HG02759 (cell line): ENCODE data around the gene U2SURP.
"Not testable (repeated sequence)": the region's sequence is repeated elsewhere in the genome, so short reads cannot be mapped to it uniquely, and the experiment has no call there.

Experiments used
- ATAC-seq: cut with Tn5 transposase; IDR thresholded peaks from one replicate; pipeline ENCODE4 v1.9.1; 2021; ENCODE audit warnings: mild to moderate bottlenecking, moderate library complexity; ENCODE audit not compliant: unreplicated experiment

U2SURP gene

DNA sequence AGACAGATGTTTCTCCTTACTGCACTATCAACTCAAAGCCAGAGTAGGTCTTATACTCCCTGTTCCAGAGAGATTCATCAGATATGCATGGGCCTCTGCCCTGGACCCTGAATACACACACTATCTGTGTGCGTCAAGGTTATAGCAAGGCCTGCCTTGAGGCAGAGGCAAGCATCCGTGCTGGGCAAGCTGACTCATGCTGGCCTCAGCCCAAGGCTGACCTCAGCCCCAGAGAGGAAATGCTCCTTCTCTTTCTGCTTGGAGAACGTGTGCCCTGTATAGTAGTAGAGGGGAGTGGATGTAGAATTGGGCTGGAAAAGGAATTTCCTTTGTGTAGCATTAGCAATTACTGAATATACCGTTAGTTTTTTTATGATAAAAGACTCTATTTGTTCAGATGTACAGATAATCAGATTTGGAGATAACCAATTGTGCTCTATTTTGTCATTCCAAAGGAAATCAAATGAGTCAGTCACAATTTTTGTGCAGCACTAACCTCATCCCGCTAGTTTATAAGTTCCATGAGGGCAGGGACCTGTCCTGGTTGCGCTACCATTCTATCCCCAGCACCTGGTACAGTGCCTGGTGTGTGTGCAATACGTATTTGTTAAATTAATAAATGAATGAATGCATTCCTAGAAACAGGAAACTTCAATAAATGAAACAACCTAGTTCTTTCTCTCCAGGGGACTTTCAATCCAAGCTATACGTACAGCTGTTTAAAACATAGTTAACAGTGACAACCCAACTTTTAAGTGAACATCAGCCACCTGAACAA, 24.6 kb upstream of the U2SURP start:
- no peak for ATAC-seq

DNA sequence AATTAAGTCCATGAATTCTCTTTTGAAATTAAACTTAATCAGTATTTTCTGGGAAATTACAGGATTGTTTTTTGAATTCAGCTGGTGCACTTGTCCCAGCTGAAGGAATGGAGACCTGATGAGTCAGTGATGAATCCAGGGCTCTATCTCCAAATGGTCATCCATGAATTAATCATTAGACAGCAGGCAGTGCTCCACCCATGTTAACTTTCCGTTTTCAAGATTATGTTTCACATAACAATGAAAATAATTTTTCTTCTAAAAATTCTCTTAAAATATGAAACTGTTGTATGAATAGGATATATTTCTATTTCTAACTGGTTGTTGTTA, 24.0 kb upstream of the U2SURP start:
- ATAC-seq: no peak

DNA sequence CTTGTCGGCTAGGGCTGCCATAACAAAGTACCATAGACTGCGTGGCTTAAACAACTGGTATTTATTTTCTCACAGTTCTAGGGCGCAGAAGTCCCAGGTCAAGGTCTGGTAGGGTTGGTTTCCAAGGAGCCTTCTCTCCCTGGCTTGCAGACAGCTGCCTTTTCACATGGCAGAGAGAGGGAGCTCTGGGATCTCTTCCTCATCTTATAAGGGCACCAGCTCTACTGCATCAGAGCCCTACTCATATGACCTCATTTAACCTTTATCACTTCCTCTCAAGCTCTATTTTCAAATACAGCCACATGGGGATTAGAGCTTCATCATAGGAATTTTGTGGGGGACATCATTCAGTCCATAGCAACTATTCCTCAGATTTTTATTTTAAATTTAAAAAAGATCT, 20.3 kb upstream of the U2SURP start:
- ATAC-seq: no peak

DNA sequence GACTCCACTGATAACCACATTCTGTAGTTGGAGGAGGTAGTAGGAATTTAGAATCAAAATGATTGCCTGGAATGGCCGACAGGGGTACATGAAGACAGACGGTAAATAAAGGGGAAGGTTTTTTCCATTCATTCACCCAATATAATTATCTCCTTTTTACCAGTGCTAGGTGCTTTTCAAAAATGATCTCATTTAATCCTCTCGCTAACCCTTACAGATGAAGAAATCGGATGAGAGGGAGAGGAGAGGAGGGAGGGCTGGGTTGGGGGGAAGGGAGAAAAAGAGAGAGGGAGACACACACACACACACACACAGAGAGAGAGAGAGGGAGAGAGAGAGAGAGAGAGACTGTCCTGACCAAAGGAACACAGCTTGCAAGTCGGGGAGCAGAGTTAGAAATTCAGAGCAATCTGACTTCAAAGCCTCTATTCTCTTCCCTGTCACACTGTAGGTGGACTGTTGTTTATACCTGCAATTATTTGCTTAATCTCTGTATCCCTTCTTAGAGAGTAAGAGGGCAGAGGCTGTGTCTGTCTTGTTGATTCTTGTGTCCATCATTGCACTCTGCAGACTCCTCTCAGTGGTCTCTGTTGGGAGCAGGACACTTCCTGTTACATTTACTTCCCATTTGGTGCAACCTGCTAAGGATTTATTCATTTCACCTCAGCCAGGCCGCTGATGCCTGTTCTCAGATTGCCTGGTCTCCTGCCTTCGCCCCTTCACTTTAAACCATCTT, 19.2 kb upstream of the U2SURP start:
- no peak for ATAC-seq

DNA sequence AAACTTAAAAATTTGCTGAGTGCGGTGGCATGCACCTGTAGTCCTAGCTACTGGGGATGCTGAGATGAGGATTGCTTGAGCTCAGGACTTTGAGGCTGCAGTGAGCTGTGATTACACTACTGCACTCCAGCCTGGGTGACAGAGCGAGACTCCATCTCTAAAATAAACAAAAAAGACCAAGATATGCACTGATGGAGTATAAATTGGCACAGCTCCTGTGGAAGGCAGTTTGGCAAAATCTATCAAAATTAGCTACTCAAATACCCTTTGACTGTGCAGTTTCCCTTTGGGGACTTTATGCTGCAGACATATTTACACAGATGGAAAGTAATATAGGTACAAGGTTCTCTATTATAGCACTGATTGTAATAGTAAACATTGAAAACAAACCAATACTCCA, 18.1 kb upstream of the U2SURP start:
- ATAC-seq: no peak

DNA sequence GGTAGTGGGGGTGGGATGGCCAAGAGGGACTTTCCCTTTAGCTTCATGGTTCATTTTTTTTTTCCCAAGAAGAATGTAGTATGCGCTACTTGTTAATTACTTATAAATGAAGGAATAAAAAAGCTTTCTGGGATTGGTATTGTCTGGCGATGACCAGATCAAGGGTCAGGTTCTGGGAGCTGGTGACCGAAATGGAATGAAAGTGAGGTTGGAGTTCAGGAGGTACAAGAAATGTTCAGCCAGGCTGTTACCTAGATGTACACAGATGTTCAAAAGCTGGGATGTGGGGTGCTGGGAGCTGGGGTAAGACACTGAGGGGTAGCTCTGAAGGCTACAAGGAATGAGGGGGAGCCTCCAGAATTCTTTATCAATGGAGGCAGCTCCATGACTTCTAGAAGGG, 17.1 kb upstream of the U2SURP start:
- no peak for ATAC-seq

DNA sequence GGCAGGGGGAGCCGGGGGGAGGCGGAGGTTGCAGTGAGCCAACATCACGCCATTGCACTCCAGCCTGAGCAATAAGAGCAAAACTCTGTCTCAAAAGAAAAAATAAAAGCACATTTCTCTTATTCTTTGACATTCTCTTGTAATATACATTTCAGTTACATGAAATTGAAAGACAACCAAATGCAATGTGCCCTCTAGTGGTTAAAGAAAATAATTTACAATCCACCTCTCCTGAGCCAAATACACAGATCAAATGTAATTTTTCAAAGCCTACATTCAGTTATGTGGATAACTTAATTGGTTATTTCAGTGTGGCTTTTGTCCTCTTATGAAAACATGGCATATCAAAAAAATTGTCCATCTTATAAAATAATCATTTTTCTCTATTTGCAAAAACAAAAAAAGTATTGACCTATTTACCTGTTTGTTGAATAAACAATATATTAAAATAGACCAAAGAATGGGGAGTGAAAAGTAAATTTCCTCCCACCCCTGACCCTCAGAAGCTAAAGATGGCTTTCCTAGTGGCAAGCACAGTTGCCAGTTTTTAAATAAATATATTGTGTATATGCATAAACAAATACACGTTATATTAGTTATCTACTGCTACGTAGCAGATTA, 14.2 kb upstream of the U2SURP start:
- no peak for ATAC-seq

DNA sequence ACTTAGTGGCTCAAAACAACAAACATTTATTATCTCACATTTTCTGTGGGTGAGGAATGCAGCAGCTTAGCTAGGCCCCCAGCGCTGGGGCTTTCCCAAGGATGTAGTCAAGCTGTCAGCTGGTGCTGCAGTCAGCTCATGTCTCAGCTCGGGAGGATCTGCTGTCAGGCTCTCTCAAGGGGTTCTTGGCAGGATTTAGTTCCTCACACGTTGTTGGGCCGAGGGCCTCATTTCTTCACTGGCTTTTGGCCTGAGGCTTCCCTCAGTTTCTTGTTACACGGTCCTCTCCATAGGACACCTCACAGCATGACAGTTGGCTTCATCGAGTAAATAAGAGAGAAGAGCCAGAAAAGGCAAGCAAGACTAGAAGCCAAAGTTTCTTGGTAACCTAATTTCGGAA, 13.7 kb upstream of the U2SURP start:
- peak; percentile 82 for ATAC-seq

DNA sequence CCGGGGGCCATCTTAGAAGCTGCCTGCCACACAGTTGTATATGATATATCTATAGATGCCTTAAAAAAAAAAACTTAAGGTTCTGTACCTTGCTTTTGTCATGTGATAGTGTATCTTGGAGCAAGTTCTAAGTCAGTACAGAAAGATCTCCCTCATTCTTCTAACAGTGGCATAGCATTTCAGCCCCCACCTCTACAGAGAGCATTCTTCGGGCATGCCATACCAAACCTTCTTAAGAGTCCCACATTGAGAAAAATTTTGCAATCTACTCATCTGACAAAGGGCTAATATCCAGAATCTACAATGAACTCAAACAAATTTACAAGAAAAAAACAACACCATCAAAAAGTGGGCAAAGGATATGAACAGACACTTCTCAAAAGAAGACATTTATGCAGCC, 13.1 kb upstream of the U2SURP start:
- ATAC-seq: peak; percentile 13

DNA sequence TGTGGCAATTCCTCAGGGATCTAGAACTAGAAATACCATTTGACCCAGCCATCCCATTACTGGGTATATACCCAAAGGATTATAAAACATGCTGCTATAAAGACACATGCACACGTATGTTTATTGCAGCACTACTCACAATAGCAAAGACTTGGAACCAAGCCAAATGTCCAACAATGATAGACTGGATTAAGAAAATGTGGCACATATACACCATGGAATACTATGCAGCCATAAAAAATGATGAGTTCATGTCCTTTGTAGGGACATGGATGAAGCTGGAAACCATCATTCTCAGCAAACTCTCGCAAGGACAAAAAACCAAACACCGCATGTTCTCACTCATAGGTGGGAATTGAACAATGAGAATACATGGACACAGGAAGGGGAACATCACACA, 12.5 kb upstream of the U2SURP start:
- not testable (repeated sequence) for ATAC-seq

DNA sequence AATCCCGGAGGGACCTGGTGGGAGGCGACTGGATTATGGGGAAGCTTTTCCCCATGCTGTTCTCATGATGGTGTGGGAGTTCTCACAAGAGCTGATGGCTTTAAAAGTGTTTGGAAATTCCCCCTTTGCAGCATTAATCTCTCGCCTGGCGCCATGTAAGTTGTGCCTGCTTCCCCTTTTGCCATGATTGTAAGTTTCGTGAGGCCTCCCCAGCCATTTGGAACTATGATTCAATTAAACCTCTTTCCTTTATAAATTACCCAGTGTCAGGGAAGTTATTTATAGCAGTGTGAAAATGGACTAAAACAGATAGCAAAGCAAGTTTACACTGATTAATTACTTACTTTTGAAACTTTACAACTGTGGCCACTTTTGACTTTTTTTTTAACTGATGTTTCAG, 10.6 kb upstream of the U2SURP start:
- ATAC-seq: no peak

DNA sequence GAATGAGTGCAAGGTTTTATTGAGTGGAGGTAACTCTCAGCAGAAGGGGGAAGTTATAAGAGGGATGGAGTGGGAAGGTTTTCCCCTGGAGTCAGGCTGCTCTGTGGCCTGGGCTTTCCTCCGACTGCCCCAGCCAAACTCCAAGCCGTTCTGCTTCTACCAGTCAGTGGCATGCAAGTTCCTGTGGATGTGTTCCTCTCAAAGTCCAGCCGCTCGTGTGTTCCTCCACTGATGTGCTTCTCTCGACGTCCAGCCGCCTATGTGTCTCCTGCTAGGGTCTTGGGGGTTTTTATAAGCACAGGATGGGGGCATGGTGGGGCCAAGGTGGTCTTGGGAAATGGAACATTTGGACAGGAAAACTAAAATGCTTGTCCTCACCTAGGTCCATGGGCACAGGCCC, 9.0 kb upstream of the U2SURP start:
- ATAC-seq: no peak

DNA sequence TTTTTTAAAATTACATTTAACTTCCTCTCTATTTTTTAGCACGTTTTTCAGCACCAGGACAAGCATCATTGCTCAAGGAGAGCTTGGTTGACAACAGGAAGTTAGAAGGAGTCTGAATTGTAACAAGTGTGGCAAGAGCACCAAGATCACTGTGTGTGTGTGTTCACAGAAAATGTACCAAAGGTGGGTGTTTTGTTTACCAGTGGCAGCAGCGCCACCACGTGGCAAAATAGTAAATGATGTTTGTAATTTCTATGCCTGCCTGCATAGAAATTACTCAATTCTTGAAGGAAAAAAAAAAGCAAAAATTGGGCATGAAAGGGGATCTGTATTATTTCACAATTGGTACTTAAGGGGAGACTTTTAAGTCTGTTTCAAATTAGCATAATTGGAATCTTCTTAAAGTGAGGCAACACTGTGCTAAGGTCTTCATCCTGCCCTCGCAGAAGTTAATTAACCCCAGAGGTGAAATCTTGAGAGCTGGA, 7.4 kb upstream of the U2SURP start:
- peak; percentile 75 for ATAC-seq

DNA sequence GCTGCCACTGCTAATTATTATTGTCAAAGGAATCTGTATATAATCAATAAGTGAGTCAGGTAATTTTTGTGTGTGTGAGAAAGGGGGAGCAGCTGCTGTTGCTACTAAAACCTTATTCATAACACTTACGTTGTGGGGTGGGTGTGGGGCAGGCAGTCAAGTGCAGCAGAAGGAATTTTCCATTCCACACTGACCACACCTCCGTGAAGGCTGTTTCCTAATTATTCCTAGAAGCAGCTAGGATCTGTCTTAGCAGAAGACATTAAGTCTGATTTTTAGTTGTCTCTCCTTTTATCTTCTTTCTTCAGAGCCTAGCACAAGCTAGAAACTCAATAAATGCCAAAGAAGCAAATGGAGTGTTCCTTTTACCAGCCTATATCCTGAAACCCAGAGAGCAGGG, 4.0 kb upstream of the U2SURP start:
- ATAC-seq: no peak

DNA sequence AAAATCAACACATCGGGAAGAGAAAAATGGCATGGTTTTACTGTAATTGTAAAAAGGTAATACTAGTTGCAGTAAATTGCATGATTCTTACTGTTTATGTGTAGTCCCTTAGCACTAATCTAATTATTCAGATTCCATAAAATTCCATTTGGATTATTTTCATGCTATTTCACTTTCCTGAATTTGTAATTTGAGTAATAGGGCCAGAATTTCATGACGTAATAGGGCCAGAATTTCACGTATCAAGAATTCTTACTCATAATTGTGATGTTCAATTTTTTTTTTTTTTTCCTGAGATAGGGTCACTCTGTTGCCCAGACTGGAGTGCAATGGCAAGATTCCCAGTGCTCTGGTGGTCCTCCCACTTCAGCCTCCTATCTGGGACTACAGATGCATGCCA, 2.9 kb upstream of the U2SURP start:
- no peak for ATAC-seq

DNA sequence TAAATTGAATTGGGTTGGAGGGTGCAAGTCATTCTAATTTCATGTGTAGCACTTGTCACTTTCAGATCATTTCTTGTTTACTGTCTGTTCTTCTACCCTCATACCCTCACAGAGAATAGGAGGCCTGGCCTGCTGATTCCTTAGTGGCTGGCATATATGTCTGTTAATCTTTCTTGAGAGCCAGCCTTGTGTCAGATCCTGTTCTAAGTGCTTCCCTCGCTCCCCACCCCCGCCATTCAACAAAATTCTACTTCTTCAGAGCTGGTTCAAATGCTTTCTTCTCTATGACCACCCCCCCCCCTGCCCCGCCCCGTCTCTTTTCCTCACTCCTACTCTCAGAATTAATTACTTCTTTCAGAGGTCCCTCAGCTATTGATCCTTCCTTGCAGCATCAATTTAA, 1.5 kb upstream of the U2SURP start:
- no peak for ATAC-seq

DNA sequence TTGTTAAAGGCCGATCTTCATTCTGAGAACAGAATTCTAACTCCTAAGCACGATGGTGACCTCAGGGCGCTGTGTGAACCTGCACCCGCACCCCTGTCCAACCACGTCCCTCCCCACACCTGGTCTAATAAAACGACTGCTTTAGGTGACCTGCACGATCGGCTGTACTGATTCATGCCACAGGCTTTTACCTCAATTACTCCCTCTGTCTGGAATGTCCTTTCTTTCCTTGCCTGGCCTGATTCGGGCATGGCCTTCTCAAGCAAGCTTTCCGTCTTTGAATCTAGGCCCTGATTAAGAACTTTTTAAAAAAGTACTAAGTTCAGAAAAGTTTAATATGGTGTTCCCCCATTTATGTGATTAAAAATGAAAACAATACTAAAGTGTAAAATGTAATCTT, 842 bp upstream of the U2SURP start:
- ATAC-seq: no peak

DNA sequence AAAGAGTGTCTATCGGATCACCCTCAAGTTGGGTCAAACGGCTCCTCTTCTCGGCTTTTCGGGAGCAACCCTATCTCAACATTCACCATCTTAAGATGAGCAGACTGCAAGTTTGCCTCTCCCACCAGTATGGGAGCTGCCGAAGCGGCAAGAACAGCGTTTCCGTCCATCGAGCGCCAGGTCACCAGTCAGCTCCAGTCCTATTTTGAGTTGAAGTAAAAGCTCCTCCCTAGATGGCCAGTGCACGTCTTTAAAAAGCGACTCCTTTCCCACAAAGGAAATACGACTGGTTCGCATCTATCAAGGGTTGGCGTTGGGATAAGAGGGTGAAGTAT, 369 bp upstream of the U2SURP start:
- ATAC-seq: peak; percentile 72

DNA sequence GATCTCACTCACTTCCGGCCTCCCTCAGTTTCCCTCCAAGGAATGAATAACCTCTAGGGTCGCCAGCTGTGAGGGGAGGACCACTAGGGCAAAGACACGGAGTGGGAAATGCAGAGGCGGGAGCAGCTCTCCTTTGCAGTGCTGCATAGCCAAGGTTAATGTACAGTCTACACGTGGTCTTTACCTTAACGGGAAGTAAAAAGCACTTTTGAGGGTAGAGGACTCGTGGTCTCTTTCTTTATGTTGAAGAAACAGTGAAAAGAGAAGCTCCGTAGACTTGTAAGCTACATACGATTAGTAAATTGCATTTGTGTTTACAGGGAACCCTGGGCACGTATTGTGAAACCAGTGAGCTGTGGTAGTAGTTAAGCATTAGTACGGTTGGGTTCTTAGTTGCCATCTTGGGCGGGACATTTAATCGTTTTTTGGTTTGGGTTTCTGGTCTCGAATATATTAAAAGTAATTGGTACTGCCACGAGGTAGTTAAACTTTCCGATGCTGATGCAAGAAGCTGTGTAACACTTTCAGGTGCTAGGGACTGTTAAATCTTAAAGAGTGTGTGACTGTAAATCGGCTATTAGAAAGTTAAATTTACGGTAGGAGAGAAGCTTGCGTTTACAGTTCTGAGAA, 828 bp downstream of the U2SURP start:
- peak; percentile 31 for ATAC-seq

DNA sequence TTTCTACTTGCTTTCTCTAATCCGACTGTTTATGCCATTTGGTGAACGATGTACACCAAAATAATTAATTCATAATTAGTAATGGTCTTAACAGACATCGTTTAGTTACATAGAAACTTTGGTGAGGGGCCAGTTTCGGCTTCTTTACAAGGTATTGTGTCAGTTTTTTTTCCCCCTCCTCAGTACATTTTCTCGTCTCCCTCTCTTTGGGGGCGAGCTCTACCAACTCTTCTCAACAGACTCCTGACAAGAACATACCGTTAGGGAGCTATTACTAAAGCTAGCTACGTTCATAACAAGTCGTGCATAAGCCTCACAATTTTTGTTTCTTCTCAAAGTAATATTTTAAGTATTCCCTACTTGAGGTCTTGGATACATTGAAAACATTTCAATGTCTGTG, 1.4 kb downstream of the U2SURP start:
- no peak for ATAC-seq

DNA sequence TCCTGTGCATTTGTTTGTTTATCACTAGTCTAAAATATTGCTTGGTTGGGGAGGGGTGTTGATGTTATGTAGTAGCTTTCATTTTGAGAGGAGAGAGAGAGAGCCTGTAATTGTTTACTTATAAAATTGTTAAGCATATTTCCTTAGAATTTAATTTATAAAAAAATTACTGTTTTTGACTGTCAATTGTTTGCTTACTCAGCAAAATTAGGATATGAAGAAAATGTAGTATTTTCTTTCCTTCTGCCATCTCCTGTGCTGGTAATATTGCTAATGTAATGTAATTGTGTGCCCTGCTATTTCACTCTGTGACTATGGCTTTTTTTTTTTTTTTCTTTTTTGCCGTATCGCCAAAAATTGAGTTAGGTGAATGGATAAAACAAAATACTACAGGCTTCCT, 3.5 kb downstream of the U2SURP start:
- no peak for ATAC-seq

DNA sequence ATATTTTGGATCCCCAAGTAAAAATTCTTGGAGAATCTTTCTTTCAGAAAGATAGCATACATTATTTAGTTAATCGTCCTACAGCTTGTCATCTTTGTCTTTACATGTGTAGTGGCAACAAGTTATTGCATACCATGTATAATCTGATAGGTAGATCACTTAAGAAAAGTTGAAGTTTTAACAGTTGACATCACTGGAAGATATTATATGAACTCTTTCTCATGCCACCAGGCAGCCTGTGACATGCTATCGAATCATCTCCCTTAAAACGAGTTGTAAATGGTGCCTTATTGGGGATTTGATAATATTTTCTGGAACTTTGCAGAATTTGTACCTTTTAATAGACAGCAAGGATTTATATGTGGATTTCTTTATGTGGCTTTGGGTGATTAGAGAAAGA, 8.7 kb downstream of the U2SURP start:
- no peak for ATAC-seq
